Left ventricle myocardium inferior (tissue), 1 donor: ENCODE results near the gene NOXA1. TPM values are rescaled to one million over a fixed set of nuclear protein-coding genes. Genes with fewer than 3 reads are reported as not detected.

ENCODE experiments used
- DNase-seq: peaks from one replicate; pipeline ENCODE4 v3.0.0-alpha.2; 2020
- H3K27ac ChIP-seq: fragments of 200-600 bp; replicated peaks from 2 replicates; pipeline ENCODE4 v1.8.0; 2021
- H3K27me3 ChIP-seq: fragments of 200-600 bp; 2 replicates; pipeline ENCODE4 v1.8.0; 2021; ENCODE audit warnings: low read depth
- H3K36me3 ChIP-seq: fragments of 200-600 bp; 2 replicates; pipeline ENCODE4 v1.8.0; 2021
- H3K4me1 ChIP-seq: fragments of 200-600 bp; 2 replicates; pipeline ENCODE4 v1.8.0; 2021
- H3K4me3 ChIP-seq: fragments of 200-600 bp; 2 replicates; pipeline ENCODE4 v1.8.0; 2021; ENCODE audit warnings: mild to moderate bottlenecking, moderate library complexity
- H3K9me3 ChIP-seq: fragments of 200-600 bp; replicated peaks from 2 replicates; pipeline ENCODE4 v1.8.0; 2021
- CTCF ChIP-seq: fragments of 200-600 bp; IDR thresholded peaks from 2 replicates; pipeline ENCODE4 v1.8.0; 2021; ENCODE audit warnings: antibody characterized with exemption, mild to moderate bottlenecking, borderline replicate concordance
- intact Hi-C: fragments of 100-400 bp; cut with micrococcal nuclease; formaldehyde crosslinking; loops from one replicate; pipeline ENCODE4 v1.11.0; 2022
- total RNA-seq: library from RNA; stranded (reverse); fragmentation: NEBNext Ultra II Directional; extraction: Animal tissue kit (Norgen Biotek cat#: 25700); gene quantifications from one replicate; pipeline ENCODE4 v1.2.1, GENCODE V29; 2021
- donor health status: DM: no; HTN: yes; CAD: no; lungs with severe emphysema.

The NOXA1 gene
- total RNA-seq, 1 donor from 2014 or later: 2.0 TPM

GRCh38 chr9:137444106-137444790, 21.1 kb downstream of the NOXA1 start:
- H3K27ac ChIP-seq: no peak overlapping the region
- no peak for DNase-seq
- H3K4me3 ChIP-seq: no peak overlapping the region
- TF ChIP-seq CTCF: no peak
- H3K27me3 ChIP-seq: peaks cover 44% of the 10 kb centered on the region
- peaks cover 17% of the 10 kb centered on the region for H3K4me1 ChIP-seq
- peaks cover 7% of the 10 kb centered on the region for H3K36me3 ChIP-seq
- no peaks in the 10 kb centered on the region for H3K9me3 ChIP-seq
- intact Hi-C loops: no loop called here

- peaks cover 11% of the 10 kb centered on the region for H3K36me3 ChIP-seq
- intact Hi-C loops: no loop called here
- H3K9me3 ChIP-seq: no peaks in the 10 kb centered on the region
- H3K4me3 ChIP-seq: no peak overlapping the region
- TF ChIP-seq CTCF: peak; percentile 85
- H3K27ac ChIP-seq: no peak overlapping the region
- peak; percentile 71 for DNase-seq
- H3K27me3 ChIP-seq: peaks cover 40% of the 10 kb centered on the region
- peaks cover 13% of the 10 kb centered on the region for H3K4me1 ChIP-seq
These were observed 22.1 kb downstream of the NOXA1 start for GRCh38 chr9:137445275-137445807.

GRCh38 chr9:137445930-137446431, 22.8 kb downstream of the NOXA1 start:
- Histone ChIP-seq H3K36me3 (peaks cover 11% of the 10 kb centered on the region), H3K4me1 (peaks cover 13% of the 10 kb centered on the region), H3K4me3 (no peak overlapping the region), H3K27me3 (peaks cover 40% of the 10 kb centered on the region), H3K27ac (no peak overlapping the region), H3K9me3 (no peaks in the 10 kb centered on the region)
- no peak for TF ChIP-seq CTCF
- intact Hi-C loops: no loop called here
- no peak for DNase-seq

- no peaks in the 10 kb centered on the region for H3K9me3 ChIP-seq
- peaks cover 11% of the 10 kb centered on the region for H3K36me3 ChIP-seq
- no peak for TF ChIP-seq CTCF
- peaks cover 5% of the 10 kb centered on the region for H3K4me1 ChIP-seq
- peaks cover 31% of the 10 kb centered on the region for H3K27me3 ChIP-seq
- no peak overlapping the region for H3K27ac ChIP-seq
- no peak for DNase-seq
- no peak overlapping the region for H3K4me3 ChIP-seq
- intact Hi-C loops: no loop called here
These were observed 23.8 kb downstream of the NOXA1 start for GRCh38 chr9:137446851-137447471.

GRCh38 chr9:137447722-137448601, 24.8 kb downstream of the NOXA1 start:
- Histone ChIP-seq H3K27me3 (peaks cover 21% of the 10 kb centered on the region), H3K4me1 (peaks cover 4% of the 10 kb centered on the region), H3K4me3 (no peak overlapping the region), H3K9me3 (no peaks in the 10 kb centered on the region), H3K27ac (no peak overlapping the region), H3K36me3 (peaks cover 19% of the 10 kb centered on the region)
- no peak for TF ChIP-seq CTCF
- DNase-seq: no peak
- intact Hi-C loops: no loop called here
